ENCODE measurements around the gene RAPGEF2. TPM values are rescaled to one million over a fixed set of nuclear protein-coding genes. Genes with fewer than 3 reads are reported as not detected.

RAPGEF2 gene
- total RNA-seq, 3 donors from 2014 or later: 47.0 to 84.0 (median 51.5) TPM

DNA sequence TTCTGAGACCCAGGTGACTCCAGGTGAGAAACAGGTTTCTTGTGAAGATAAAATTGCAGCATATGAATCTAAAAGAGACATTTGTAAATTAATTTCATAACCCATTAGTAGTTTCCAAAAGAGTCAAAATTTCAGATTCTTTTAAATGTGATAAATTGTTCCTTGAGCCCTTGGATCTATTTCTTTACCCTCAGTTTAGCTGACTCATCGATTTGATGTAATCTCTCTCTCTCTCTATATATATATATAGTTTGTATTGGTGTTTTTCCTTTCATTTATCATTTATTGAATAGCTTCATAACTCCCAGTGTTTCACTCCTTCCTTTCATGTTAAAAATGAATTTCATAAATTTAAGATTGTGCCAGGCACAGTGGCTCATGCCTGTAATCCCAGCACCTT lies 96.9 kb downstream of the RAPGEF2 start:
- intact Hi-C loops (cut with DNase I; ENCODE audit: low total_unique reads): loop anchor here (5.0 kb wide), 1 partner anchor 343 kb away; no protein-coding TSS in a partner anchor
- Histone ChIP-seq H3K9me3 (no peaks in the 10 kb centered on the region), H3K27me3 (no peaks in the 10 kb centered on the region), H3K27ac (no peak overlapping the region), H3K4me1 (no peaks in the 10 kb centered on the region), H3K4me3 (no peak overlapping the region), H3K36me3 (no peaks in the 10 kb centered on the region)
- no peak for TF ChIP-seq POLR2AphosphoS5 (IDR thresholded peaks at IDR 0.05)
- no peak for TF ChIP-seq POLR2A (IDR thresholded peaks at IDR 0.05)
- TF ChIP-seq, protein P1, sequence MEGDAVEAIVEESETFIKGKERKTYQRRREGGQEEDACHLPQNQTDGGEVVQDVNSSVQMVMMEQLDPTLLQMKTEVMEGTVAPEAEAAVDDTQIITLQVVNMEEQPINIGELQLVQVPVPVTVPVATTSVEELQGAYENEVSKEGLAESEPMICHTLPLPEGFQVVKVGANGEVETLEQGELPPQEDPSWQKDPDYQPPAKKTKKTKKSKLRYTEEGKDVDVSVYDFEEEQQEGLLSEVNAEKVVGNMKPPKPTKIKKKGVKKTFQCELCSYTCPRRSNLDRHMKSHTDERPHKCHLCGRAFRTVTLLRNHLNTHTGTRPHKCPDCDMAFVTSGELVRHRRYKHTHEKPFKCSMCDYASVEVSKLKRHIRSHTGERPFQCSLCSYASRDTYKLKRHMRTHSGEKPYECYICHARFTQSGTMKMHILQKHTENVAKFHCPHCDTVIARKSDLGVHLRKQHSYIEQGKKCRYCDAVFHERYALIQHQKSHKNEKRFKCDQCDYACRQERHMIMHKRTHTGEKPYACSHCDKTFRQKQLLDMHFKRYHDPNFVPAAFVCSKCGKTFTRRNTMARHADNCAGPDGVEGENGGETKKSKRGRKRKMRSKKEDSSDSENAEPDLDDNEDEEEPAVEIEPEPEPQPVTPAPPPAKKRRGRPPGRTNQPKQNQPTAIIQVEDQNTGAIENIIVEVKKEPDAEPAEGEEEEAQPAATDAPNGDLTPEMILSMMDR (IDR thresholded peaks at IDR 0.05): no peak
- no peak for DNase-seq (ENCODE audit: low spot score in 2 of 2)

DNA sequence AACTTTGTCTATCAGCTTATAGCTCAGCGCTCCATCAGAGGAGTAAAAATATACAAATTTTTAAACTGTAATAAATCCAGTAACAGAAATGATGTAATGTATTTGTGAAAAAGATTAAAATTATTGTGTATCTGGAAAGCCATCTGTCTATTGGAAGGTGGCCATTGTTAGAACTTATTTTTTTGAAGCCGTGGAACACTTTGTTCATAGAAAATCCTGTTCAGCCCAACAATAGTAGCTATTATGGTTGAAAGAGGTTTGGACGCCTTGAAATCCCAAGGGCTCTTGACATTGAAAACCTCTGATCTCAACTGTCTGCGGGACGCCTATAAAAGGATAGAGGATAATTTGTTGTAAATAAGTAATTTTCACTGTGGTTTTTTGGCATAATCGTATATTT lies 98.3 kb downstream of the RAPGEF2 start:
- H3K36me3 ChIP-seq: no peaks in the 10 kb centered on the region
- no peaks in the 10 kb centered on the region for H3K27me3 ChIP-seq
- TF ChIP-seq POLR2A (IDR thresholded peaks at IDR 0.05) (no peak), POLR2AphosphoS5 (IDR thresholded peaks at IDR 0.05) (no peak)
- TF ChIP-seq, protein P1 (IDR thresholded peaks at IDR 0.05): no peak
- H3K4me1 ChIP-seq: no peaks in the 10 kb centered on the region
- no peak for DNase-seq (ENCODE audit: low spot score in 2 of 2)
- H3K27ac ChIP-seq: peak overlapping the region; percentile 49 to 64
- no peaks in the 10 kb centered on the region for H3K9me3 ChIP-seq
- intact Hi-C loops (cut with DNase I; ENCODE audit: low total_unique reads): no loop called here
- H3K4me3 ChIP-seq: no peak overlapping the region

DNA sequence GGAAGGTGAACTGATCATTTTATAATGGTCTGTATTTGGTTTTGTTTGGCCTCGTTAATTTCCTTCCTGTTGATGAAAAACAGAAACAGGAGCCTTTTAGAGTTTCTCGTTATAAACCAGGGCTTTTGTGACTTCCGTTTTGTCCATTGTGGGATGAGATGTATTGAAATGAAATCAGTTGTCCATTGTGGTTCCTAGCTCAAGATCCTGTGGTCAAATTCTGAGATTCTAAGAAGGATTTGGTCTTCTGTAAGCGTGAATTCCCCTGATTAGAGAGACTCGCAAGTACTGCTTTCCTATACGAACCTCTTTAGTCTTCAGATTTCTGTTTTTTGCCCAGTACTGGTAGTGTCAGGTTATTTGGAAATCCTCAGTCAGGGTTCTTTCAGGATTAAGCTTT lies 101.7 kb downstream of the RAPGEF2 start:
- TF ChIP-seq POLR2AphosphoS5 (IDR thresholded peaks at IDR 0.05): no peak
- TF ChIP-seq POLR2A (IDR thresholded peaks at IDR 0.05): no peak
- TF ChIP-seq, protein P1 (IDR thresholded peaks at IDR 0.05): no peak
- no peaks in the 10 kb centered on the region for H3K27me3 ChIP-seq
- no peak for DNase-seq (ENCODE audit: low spot score in 2 of 2)
- no peaks in the 10 kb centered on the region for H3K36me3 ChIP-seq
- no peak overlapping the region for H3K4me3 ChIP-seq
- H3K27ac ChIP-seq: no peak overlapping the region
- intact Hi-C loops (cut with DNase I; ENCODE audit: low total_unique reads): no loop called here
- no peaks in the 10 kb centered on the region for H3K9me3 ChIP-seq
- H3K4me1 ChIP-seq: no peaks in the 10 kb centered on the region

DNA sequence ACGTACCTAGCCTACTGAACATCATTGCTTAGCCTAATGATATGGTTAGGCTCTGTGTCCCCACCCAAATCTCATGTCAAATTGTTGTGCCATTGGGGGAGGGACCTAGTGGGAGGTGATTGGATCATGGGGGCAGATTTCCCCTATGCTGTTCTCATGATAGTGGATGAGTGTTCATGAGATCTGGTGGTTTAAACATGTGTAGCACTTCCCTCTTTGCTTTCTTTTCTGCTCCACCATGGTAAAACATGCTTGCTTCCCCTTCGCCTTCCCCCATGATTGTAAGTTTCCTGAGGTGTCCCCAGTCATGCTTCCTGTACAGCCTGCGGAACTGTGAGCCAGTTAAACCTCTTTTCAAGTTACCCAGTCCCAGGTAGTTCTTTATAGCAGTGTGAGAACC lies 102.6 kb downstream of the RAPGEF2 start:
- no peaks in the 10 kb centered on the region for H3K9me3 ChIP-seq
- H3K4me1 ChIP-seq: no peaks in the 10 kb centered on the region
- TF ChIP-seq, protein P1 (IDR thresholded peaks at IDR 0.05): no peak
- TF ChIP-seq POLR2AphosphoS5 (IDR thresholded peaks at IDR 0.05) (no peak), POLR2A (IDR thresholded peaks at IDR 0.05) (no peak)
- no peak overlapping the region for H3K27ac ChIP-seq
- H3K4me3 ChIP-seq: no peak overlapping the region
- no peak for DNase-seq (ENCODE audit: low spot score in 2 of 2)
- H3K36me3 ChIP-seq: no peaks in the 10 kb centered on the region
- H3K27me3 ChIP-seq: no peaks in the 10 kb centered on the region
- intact Hi-C loops (cut with DNase I; ENCODE audit: low total_unique reads): no loop called here

DNA sequence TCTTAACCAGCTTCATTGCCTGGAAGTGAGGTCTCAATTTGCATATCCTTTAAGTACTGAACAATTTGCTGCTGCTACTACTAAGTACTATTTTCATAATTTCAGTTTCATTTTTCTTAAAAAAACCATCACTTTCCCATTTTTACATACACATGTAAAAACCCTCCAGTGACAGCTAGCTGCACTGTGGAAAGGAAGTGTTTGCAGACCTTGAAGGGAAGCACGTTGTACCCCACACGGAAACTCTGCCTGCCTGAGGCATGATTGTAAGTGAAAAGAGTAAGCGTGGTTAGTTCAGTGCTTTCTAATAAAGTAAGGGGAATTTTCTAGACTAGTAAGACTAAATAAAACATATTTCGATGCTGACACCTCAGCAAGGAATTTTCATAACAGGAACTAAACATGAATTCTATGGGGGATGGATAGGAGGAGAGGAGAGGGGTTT lies 103.6 kb downstream of the RAPGEF2 start:
- no peaks in the 10 kb centered on the region for H3K4me1 ChIP-seq
- no peak for TF ChIP-seq POLR2A (IDR thresholded peaks at IDR 0.05)
- TF ChIP-seq, protein P1 (IDR thresholded peaks at IDR 0.05): no peak
- TF ChIP-seq POLR2AphosphoS5 (IDR thresholded peaks at IDR 0.05): no peak
- no peak overlapping the region for H3K4me3 ChIP-seq
- DNase-seq (ENCODE audit: low spot score in 2 of 2): no peak
- H3K27ac ChIP-seq: no peak overlapping the region
- intact Hi-C loops (cut with DNase I; ENCODE audit: low total_unique reads): no loop called here
- no peaks in the 10 kb centered on the region for H3K9me3 ChIP-seq
- no peaks in the 10 kb centered on the region for H3K36me3 ChIP-seq
- H3K27me3 ChIP-seq: no peaks in the 10 kb centered on the region

All from breast epithelium (tissue), 4 donors.